Neural cell (in vitro differentiated cells): ENCODE results near the gene MND1. TPM values are rescaled to one million over a fixed set of nuclear protein-coding genes. Genes with fewer than 3 reads are reported as not detected.

Experiments
- H2AFZ ChIP-seq: fragments of 200-600, 300-800 bp; sonication (generic), shearing (Covaris generic); 2 replicates; pipeline ENCODE4 v1.6.0; 2014; ENCODE audit warnings: low read depth, mild to moderate bottlenecking, antibody characterized with exemption, low read length, moderate library complexity
- H3F3A ChIP-seq: fragments of 200-600 bp; shearing (Covaris generic); 2 replicates; pipeline ENCODE4 v1.6.1; 2016; ENCODE audit warnings: mild to moderate bottlenecking, moderate library complexity, mixed read lengths, antibody characterized with exemption, low read length; ENCODE audit not compliant: insufficient read depth, poor library complexity, severe bottlenecking
- H3K27ac ChIP-seq: fragments of 200-600, 300-800 bp; sonication (generic), shearing (Covaris generic); 2 replicates; pipeline ENCODE4 v1.5.1; 2014; ENCODE audit warnings: mild to moderate bottlenecking, low read length, moderate library complexity
- H3K27me3 ChIP-seq: fragments of 300-800, 200-600 bp; sonication (generic), shearing (Covaris generic); 2 replicates; pipeline ENCODE4 v1.6.0; 2014; ENCODE audit warnings: mild to moderate bottlenecking, low read depth, low read length, moderate library complexity; ENCODE audit not compliant: insufficient read depth
- H3K36me3 ChIP-seq: fragments of 300-800, 200-600 bp; sonication (generic), shearing (Covaris generic); 2 replicates; pipeline ENCODE4 v1.5.1; 2014; ENCODE audit warnings: mild to moderate bottlenecking, antibody characterized with exemption, low read length, moderate library complexity; ENCODE audit not compliant: insufficient read depth
- H3K4me2 ChIP-seq: fragments of 300-800, 200-600 bp; sonication (generic), shearing (Covaris generic); 2 replicates; pipeline ENCODE4 v1.6.0; 2014; ENCODE audit warnings: mild to moderate bottlenecking, low read length
- H3K4me3 ChIP-seq: fragments of 300-800, 200-600 bp; sonication (generic), shearing (Covaris generic); 2 replicates; pipeline ENCODE4 v1.5.1; 2014; ENCODE audit warnings: mild to moderate bottlenecking, low read length, moderate library complexity
- H3K79me2 ChIP-seq: fragments of 200-600 bp; shearing (Covaris generic); replicated peaks from 2 replicates; pipeline ENCODE4 v1.6.0; 2014; ENCODE audit warnings: mild to moderate bottlenecking, low read length, moderate library complexity; ENCODE audit not compliant: insufficient read depth
- H3K9ac ChIP-seq: fragments of 300-800, 200-600 bp; sonication (generic), shearing (Covaris generic); 2 replicates; pipeline ENCODE4 v1.6.1; 2016; ENCODE audit warnings: mild to moderate bottlenecking, low read length, mixed read lengths
- H3K9me2 ChIP-seq: fragments of 200-600 bp; shearing (Covaris generic); 2 replicates; pipeline ENCODE4 v1.6.1; 2016; ENCODE audit warnings: mild to moderate bottlenecking, low read length, mixed read lengths; ENCODE audit not compliant: insufficient read depth
- H3K9me3 ChIP-seq: fragments of 200-600, 300-800 bp; sonication (generic), shearing (Covaris generic); 2 replicates; pipeline ENCODE4 v1.6.1; 2016; ENCODE audit warnings: mild to moderate bottlenecking, mixed run types, low read length, moderate library complexity, mixed read lengths
- H4K20me1 ChIP-seq: fragments of 200-600 bp; shearing (Covaris generic); 2 replicates; pipeline ENCODE4 v1.6.1; 2016; ENCODE audit warnings: mild to moderate bottlenecking, mixed run types; ENCODE audit not compliant: insufficient read depth
- CTCF ChIP-seq: fragments of 450-650 bp; IDR thresholded peaks from 2 replicates; pipeline ENCODE4 v1.5.1; 2014; ENCODE audit warnings: antibody characterized with exemption, mild to moderate bottlenecking, moderate library complexity; ENCODE audit not compliant: poor library complexity, severe bottlenecking
- EP300 ChIP-seq: fragments of 450-650 bp; conservative IDR thresholded peaks from 2 replicates; pipeline ENCODE4 v1.6.1; 2014; ENCODE audit warnings: antibody characterized with exemption, mild to moderate bottlenecking, moderate library complexity; ENCODE audit not compliant: poor library complexity, severe bottlenecking
- EZH2 ChIP-seq: fragments of 200-600, 300-800 bp; shearing (Covaris generic), sonication (generic); IDR thresholded peaks from 2 replicates; pipeline ENCODE4 v1.6.1; 2014; ENCODE audit warnings: antibody characterized with exemption, low read length, borderline replicate concordance, mild to moderate bottlenecking; ENCODE audit not compliant: insufficient read depth, poor library complexity, severe bottlenecking
- MXI1 ChIP-seq: fragments of 450-650 bp; conservative IDR thresholded peaks from 2 replicates; pipeline ENCODE4 v1.6.1; 2014; ENCODE audit warnings: antibody characterized with exemption, mild to moderate bottlenecking; ENCODE audit not compliant: poor library complexity, severe bottlenecking
- POLR2AphosphoS5 ChIP-seq: IDR thresholded peaks from 2 replicates; pipeline ENCODE4 v1.6.1; 2012
- RAD21 ChIP-seq: fragments of 450-650 bp; conservative IDR thresholded peaks from 2 replicates; pipeline ENCODE4 v1.6.1; 2014; ENCODE audit warnings: antibody characterized with exemption, mild to moderate bottlenecking, moderate library complexity
- REST ChIP-seq: IDR thresholded peaks from 2 replicates; pipeline ENCODE4 v1.6.1; 2012; ENCODE audit warnings: borderline replicate concordance
- SMC3 ChIP-seq: fragments of 450-650 bp; conservative IDR thresholded peaks from 2 replicates; pipeline ENCODE4 v1.6.1; 2014; ENCODE audit warnings: antibody characterized with exemption, mild to moderate bottlenecking, moderate library complexity; ENCODE audit not compliant: poor library complexity
- TAF1 ChIP-seq: IDR thresholded peaks from 2 replicates; pipeline ENCODE4 v1.6.1; 2012; ENCODE audit warnings: low read depth
- polyA plus RNA-seq: library from polyadenylated mRNA; depleted of rRNA; stranded (reverse); fragments of >200 nt; gene quantifications from 2 replicates; pipeline ENCODE4 v1.2.3, GENCODE V29; 2014

Gene MND1
- polyA plus RNA-seq, 1 donor from 2014 or later = 5.6 TPM

DNA sequence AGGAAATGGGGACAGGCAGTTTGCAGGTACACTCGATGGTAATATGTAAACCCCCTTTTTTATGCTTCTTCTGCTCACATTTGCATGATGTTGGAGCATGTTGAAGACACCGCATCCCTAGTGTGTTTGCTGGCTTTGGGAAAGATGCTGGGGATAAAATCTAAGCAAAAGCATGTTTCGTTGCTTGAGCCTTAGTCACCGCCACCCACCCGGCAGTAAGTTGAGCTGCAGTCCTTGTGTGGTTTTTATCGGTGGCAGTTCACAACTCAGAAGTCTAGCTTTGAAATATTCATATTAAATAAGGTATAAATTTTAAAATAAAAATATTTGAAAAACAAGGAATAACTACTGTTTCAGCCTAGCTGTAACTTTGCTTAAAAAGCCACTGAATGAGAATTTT is 21.7 kb upstream of the MND1 start:
- Histone ChIP-seq H3K79me2 (peaks cover 27% of the 10 kb centered on the region), H3K27me3 (no peaks in the 10 kb centered on the region), H3F3A (no peaks in the 10 kb centered on the region), H3K4me3 (no peak overlapping the region), H3K9me3 (no peaks in the 10 kb centered on the region), H3K4me2 (no peak overlapping the region), H3K36me3 (peaks cover 17% of the 10 kb centered on the region), H3K27ac (no peak overlapping the region), H2AFZ (no peak overlapping the region), H4K20me1 (no peaks in the 10 kb centered on the region), H3K9me2 (no peaks in the 10 kb centered on the region), H3K9ac (no peak overlapping the region)
- TF ChIP-seq CTCF (no peak), REST (no peak), POLR2AphosphoS5 (no peak), TAF1 (no peak), SMC3 (no peak), MXI1 (no peak), EP300 (no peak)

DNA sequence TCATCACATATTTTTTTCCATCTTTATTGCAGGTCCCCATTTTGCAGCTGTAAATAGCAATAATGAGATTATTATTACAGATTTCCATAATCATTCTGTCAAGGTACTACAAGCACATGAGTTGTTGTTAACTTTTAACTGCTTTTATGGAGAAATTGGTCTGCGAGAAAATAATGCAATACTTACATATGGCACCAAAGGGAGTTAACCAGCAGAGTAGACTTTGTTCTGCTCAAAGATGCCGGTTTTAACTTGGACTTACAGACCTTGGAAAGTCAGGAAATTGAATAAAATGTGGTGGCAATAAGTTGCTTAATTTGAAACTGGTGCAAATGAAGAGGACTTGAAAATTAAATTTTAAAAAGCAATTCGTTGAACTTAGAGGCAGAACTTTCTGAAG is 20.4 kb upstream of the MND1 start:
- H3K27me3 ChIP-seq = no peaks in the 10 kb centered on the region
- H2AFZ ChIP-seq = no peak overlapping the region
- no peaks in the 10 kb centered on the region for H3F3A ChIP-seq
- peaks cover 21% of the 10 kb centered on the region for H3K79me2 ChIP-seq
- H3K27ac ChIP-seq = no peak overlapping the region
- H3K4me3 ChIP-seq = no peak overlapping the region
- TF ChIP-seq EP300 (no peak), EZH2 (no peak), POLR2AphosphoS5 (no peak), SMC3 (no peak), REST (no peak), MXI1 (no peak), RAD21 (no peak), CTCF (no peak), TAF1 (no peak)
- no peaks in the 10 kb centered on the region for H4K20me1 ChIP-seq
- no peaks in the 10 kb centered on the region for H3K9me3 ChIP-seq
- no peak overlapping the region for H3K9ac ChIP-seq
- H3K36me3 ChIP-seq = peaks cover 14% of the 10 kb centered on the region
- H3K4me2 ChIP-seq = no peak overlapping the region
- H3K9me2 ChIP-seq = no peaks in the 10 kb centered on the region
